Naive thymus-derived CD8-positive, alpha-beta T cell (primary cell): ENCODE results near the gene TUT4. TPM values are rescaled to one million over a fixed set of nuclear protein-coding genes. Genes with fewer than 3 reads are reported as not detected.

ENCODE experiments used
- ATAC-seq, 2 donors: fragments of 150-1000 bp; cut with Tn5 transposase in 1 of 2; sonication (Bioruptor Pico), chemical (Tn5 transposase) in 1 of 2; 1 replicate in 1 of 2; 2 replicates in 1 of 2; pipeline ENCODE4 v1.10.0; 2021; ENCODE audit warnings: mild to moderate bottlenecking in 2 of 2, moderate library complexity in 2 of 2
- POLR2A ChIA-PET: fragments of 350-600 bp; sonication (Branson Sonifier 250); formaldehyde crosslinking; loops from one replicate; lab custom pipeline; 2021; ENCODE audit warnings: antibody characterized with exemption; lab: Charles Lee
- DNase-seq, 10 donors: peaks; one replicate each; pipeline versions ENCODE4 v3.0.0 to v3.0.0-alpha.2; 2020 to 2022
- H3K27ac Mint-ChIP-seq, 10 donors: one replicate each; pipeline ENCODE4 v1.8.0; 2020 to 2022; ENCODE audit warnings: mild to moderate bottlenecking in 10 of 10, mixed read lengths in 10 of 10, moderate library complexity in 4 of 10, inconsistent platforms in 1 of 10
- H3K27me3 Mint-ChIP-seq, 5 donors: one replicate each; pipeline ENCODE4 v1.8.0; 2021 to 2022; ENCODE audit warnings: mixed read lengths in 5 of 5
- H3K36me3 Mint-ChIP-seq, 3 donors: one replicate each; pipeline ENCODE4 v1.8.0; 2020 to 2022; ENCODE audit warnings: mixed read lengths in 3 of 3, mild to moderate bottlenecking in 2 of 3, inconsistent platforms in 1 of 3
- H3K4me1 Mint-ChIP-seq, 4 donors: one replicate each; pipeline ENCODE4 v1.8.0; 2021 to 2022; ENCODE audit warnings: mixed read lengths in 4 of 4
- H3K4me3 Mint-ChIP-seq, 10 donors: one replicate each; pipeline ENCODE4 v1.8.0; 2020 to 2022; ENCODE audit warnings: mild to moderate bottlenecking in 10 of 10, mixed read lengths in 10 of 10, moderate library complexity in 6 of 10, inconsistent platforms in 1 of 10
- H3K9me3 Mint-ChIP-seq, 9 donors: one replicate each; pipeline ENCODE4 v1.8.0; 2020 to 2022; ENCODE audit warnings: mixed read lengths in 9 of 9, mild to moderate bottlenecking in 3 of 9, inconsistent platforms in 1 of 9, moderate library complexity in 1 of 9
- polyA plus RNA-seq, 3 donors: library from polyadenylated mRNA; unstranded; fragments of 300-500 nt; fragmentation: Illumina TruSeq; gene quantifications; one replicate each; pipeline ENCODE4 v1.2.3, GENCODE V29; 2021
- total RNA-seq, 8 experiments: library from RNA in 2 of 8; stranded (reverse) in 2 of 8; gene quantifications; one replicate each; pipeline ENCODE4 v1.2.3 and lab custom pipeline; 2021 to 2026

The TUT4 gene
- total and polyA plus RNA-seq, 5 experiments from 2014 or later, result 31.6 to 178 (median 40.9) TPM

DNA sequence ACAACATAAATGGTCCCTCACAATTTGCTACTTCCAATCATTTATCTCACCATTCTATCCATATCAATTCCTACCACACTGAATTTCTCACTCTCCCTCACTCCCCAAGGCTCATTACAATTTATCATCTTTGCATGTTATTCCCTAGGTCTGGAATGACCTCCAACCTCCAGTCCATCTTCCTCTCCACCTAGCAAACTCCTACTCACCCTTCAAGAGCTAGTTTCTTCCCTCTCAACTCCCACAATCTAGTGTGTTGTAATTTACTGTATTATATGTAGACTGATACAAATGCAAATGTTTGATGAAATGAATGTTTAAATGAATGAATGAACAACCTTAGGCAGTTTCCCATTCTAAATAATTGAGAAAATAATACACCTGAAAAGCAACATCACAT is 3.6 kb downstream of the TUT4 start:
- Mint-ChIP-seq H3K4me3 (peak overlapping the region; percentile 4 to 49 (median 20)), H3K4me1 (peaks cover 21 to 58% (median 41%) of the 10 kb centered on the region in 4 donors), H3K9me3 (peaks cover 0 to 4% (median 0%) of the 10 kb centered on the region in 9 donors), H3K27ac (peak overlapping the region in 9 of 10 donors; percentile 27 to 76 (median 68)), H3K27me3 (no peaks in the 10 kb centered on the region), H3K36me3 (peaks cover 5 to 15% (median 11%) of the 10 kb centered on the region in 3 donors)
- DNase-seq, result no peak
- no peak for ATAC-seq
- POLR2A ChIA-PET, result no interaction called here

DNA sequence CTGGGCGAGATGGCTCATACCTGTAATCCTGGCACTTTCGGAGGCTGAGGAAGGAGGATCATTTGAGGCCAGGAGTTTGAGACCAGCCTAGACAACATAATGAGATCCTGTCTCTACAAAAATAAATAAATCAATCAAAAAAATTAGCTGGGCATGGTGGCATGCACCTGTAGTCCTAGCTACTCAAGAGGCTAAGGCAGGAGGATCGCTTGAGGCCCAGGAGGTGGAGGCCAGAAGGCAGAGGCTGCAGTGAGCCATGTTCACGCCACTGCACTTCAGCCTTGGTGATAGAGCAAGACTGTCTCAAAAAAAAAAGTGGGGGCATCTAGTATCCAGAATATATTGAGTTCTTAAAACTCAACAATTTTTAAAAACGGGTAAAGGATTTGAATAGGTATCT is 6.0 kb downstream of the TUT4 start:
- Mint-ChIP-seq H3K4me1 (peaks cover 19 to 55% (median 38%) of the 10 kb centered on the region in 4 donors), H3K4me3 (no peak overlapping the region), H3K36me3 (peaks cover 11 to 34% (median 33%) of the 10 kb centered on the region in 3 donors), H3K27ac (peak overlapping the region in 1 of 10 donors; percentile 2), H3K27me3 (no peaks in the 10 kb centered on the region), H3K9me3 (peaks cover 0 to 20% (median 9%) of the 10 kb centered on the region in 9 donors)
- POLR2A ChIA-PET, result interaction anchor here (1.0 kb wide), 1 partner anchor 89 kb away, joined by 3 read pairs; no protein-coding TSS in a partner anchor
- DNase-seq (no peak), ATAC-seq (no peak)

DNA sequence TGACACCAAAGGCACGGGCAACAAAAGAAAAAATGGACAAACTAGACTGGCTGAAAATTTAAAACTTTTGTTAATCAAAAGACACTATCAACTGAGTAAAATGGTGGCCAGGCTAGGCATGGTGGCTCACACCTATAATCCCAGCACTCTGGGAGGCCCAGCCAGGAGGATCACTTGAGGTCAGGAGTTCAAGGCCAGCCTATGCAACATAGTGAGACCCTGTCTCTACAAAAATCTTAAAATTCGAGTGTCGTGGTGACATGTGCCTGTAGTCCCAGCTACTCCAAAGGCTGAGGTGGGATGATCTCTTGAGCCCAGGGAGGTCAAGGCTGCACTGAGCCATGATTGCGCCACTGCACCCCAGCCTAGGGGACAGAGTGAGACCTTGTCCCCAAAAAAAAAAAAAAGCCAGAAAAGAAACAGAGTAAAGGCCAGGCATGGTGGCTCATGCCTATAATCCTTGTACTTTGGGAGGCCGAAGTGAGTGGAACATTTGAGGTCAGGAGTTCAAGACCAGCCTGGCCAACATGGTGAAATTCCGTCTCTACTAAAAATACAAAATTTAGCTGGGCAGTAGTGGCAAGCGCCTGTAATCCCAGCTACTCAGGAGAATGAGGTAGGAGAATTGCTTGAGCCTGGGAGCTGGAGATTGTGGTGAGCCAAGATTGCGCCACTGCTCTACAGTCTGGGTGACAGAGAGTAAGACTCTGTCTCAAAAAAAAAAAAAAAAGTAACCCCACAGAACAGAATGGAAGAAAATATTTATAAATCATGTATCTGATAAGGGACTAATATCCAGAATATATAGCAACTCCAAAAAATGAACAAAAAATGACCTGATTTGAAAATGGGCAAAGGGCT is 8.0 kb downstream of the TUT4 start:
- POLR2A ChIA-PET, result interaction anchor here (0.7 to 1.3 kb wide), 2 partner anchors 88 to 142 kb away, joined by 5 to 8 read pairs; partner anchors contain the start of gene SHISAL2A
- Mint-ChIP-seq H3K4me3 (no peak overlapping the region), H3K27me3 (no peaks in the 10 kb centered on the region), H3K4me1 (peaks cover 16 to 50% (median 34%) of the 10 kb centered on the region in 4 donors), H3K27ac (peak overlapping the region in 3 of 10 donors; percentile 19 to 70 (median 20)), H3K36me3 (peaks cover 15 to 47% (median 43%) of the 10 kb centered on the region in 3 donors), H3K9me3 (peaks cover 0 to 27% (median 14%) of the 10 kb centered on the region in 9 donors)
- ATAC-seq (no peak), DNase-seq (no peak)

DNA sequence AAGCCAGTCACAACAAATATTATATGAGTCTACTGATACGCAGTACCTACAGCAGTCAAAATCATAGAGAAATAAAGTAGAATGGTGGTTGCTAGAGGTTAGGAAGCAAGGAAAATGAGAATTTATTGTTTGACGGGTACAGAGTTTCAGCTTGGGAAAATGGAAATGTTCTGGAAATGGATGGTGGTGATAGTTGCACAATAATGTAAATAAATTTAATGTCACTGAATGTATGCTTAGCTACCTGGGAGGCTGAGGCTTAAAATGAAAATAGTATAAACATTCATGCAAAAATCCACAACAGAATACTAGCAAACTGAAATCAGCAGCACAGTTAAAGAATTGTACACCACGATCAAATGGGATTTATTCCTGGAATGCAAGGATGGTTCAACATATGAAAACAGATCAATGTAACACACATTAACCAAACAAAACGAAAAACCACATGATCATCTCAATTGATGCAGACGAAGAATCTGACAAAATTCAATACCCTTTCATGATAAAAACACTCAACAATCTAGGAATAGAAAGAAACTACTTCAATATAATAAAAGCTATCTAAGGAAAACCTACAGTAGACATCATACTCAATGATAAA is 10.7 kb downstream of the TUT4 start:
- POLR2A ChIA-PET, result interaction anchor here (0.7 to 2.3 kb wide), 2 partner anchors 11 to 159 kb away, joined by 4 to 15 read pairs; partner anchors contain the start of gene TUT4
- Mint-ChIP-seq H3K36me3 (peaks cover 20 to 58% (median 47%) of the 10 kb centered on the region in 3 donors), H3K4me3 (no peak overlapping the region), H3K9me3 (peaks cover 0 to 27% (median 14%) of the 10 kb centered on the region in 9 donors), H3K27me3 (no peaks in the 10 kb centered on the region), H3K27ac (peak overlapping the region in 3 of 10 donors; percentile 34 to 66 (median 37)), H3K4me1 (peaks cover 14 to 45% (median 30%) of the 10 kb centered on the region in 4 donors)
- peak in 1 of 10 donors; percentile 4 for DNase-seq
- ATAC-seq, result no peak

DNA sequence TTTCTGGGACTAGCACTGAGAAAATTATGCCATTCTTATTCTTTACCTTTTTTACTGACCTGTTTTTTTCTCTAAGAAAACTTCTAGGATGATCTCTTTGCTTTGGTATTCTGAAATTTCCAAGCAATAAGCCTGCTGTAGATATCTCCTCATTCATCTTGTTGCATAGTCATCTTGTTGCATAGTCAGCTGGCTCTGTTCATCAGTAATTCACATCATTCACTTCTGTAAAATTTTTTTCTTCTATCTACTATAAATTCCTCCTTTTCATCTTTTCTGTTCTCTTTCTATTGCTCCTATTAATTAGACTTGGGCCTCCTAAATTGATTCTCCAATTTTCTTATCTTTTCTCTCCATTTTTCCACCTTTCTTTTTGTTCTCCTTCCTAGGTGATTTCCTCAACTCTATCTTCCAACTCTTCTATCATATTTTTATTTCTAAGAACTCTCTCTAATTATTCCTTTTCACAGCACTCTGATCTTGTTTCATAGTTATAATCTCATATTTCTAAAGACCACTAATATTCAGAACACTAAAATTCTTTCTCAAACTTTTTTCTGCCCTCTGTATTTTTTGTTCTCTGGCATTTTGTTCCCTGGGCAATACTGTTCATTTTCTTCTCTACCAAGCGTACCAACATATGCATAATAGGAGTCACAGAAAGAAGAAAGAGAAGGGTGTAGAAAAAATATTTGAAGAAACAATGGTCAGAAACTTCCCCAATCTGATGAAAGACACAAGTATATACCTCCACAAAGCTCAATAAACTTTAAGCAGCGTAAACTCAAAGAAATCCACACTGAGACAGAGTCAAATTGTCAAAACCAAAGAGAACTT is 17.7 kb downstream of the TUT4 start:
- H3K4me1 Mint-ChIP-seq, result peaks cover 30 to 74% (median 60%) of the 10 kb centered on the region in 4 donors
- H3K27me3 Mint-ChIP-seq, result no peaks in the 10 kb centered on the region
- POLR2A ChIA-PET, result no interaction called here
- H3K4me3 Mint-ChIP-seq, result peak overlapping the region in 3 of 10 donors; percentile 16 to 49 (median 23)
- H3K27ac Mint-ChIP-seq, result peak overlapping the region in 4 of 10 donors; percentile 4 to 21 (median 5)
- H3K36me3 Mint-ChIP-seq, result peaks cover 14 to 33% (median 17%) of the 10 kb centered on the region in 3 donors
- peaks cover 0 to 15% (median 8%) of the 10 kb centered on the region in 9 donors for H3K9me3 Mint-ChIP-seq
- ATAC-seq, result no peak
- no peak for DNase-seq

DNA sequence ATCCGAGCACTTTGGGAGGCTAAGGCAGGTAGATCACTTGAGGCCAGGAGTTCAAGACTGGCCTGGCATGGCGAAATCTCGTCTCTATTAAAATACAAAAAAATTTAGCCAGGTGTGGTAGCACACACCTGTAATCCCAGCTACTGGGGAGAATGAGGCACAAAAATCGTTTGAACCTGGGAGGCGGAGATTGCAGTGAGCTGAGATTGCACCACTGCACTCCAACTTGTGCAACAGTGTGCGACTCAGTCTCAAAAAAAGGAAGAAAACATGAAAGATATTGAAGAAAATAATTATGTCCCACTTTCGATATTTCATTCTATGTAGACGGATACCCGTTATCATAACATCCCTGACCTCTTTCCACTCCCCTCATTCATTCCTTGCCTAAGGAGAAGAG is 19.2 kb downstream of the TUT4 start:
- Mint-ChIP-seq H3K27ac (peak overlapping the region in 1 of 10 donors; percentile 30), H3K27me3 (no peaks in the 10 kb centered on the region), H3K4me3 (peak overlapping the region in 1 of 10 donors; percentile 25), H3K36me3 (peaks cover 9 to 28% (median 19%) of the 10 kb centered on the region in 3 donors), H3K4me1 (peaks cover 23 to 72% (median 52%) of the 10 kb centered on the region in 4 donors), H3K9me3 (peaks cover 0 to 15% (median 8%) of the 10 kb centered on the region in 9 donors)
- ATAC-seq (no peak), DNase-seq (no peak)
- POLR2A ChIA-PET, result no interaction called here

DNA sequence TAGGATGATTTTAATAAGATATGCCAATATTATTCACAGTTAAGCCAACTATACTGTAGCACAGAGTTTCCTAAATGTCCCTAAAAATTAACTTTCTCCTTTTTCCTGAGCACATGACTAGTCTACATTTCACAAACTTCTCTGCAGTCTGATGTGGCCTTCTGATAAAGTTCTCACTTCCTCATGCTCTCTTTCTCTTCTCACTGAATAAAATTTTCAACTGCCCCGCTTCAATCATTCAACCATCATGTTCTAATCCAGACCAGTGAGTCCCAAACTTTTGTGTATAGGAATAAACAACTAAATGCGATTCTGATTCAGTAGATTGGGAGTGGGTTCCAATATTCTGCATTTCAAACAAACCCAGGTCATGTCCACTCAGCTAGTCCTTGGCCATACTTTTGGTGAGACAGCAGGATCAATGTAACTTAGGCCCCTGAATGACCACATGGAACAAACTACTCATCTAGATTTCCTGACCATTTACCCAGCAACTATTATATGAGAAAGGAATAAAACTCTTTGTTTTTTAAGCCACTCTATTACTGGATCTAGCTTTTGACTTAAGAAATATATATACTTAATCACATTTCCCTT is 20.1 kb downstream of the TUT4 start:
- Mint-ChIP-seq H3K36me3 (peaks cover 9 to 35% (median 22%) of the 10 kb centered on the region in 3 donors), H3K27ac (peak overlapping the region in 6 of 10 donors; percentile 7 to 42 (median 20)), H3K9me3 (peaks cover 0 to 15% (median 8%) of the 10 kb centered on the region in 9 donors), H3K27me3 (no peaks in the 10 kb centered on the region), H3K4me1 (peaks cover 22 to 69% (median 49%) of the 10 kb centered on the region in 4 donors), H3K4me3 (peak overlapping the region in 3 of 10 donors; percentile 1 to 26 (median 25))
- POLR2A ChIA-PET, result interaction anchor here (0.7 to 1.2 kb wide), 2 partner anchors 19 to 21 kb away, joined by 3 to 5 read pairs; no protein-coding TSS in a partner anchor
- ATAC-seq (no peak), DNase-seq (no peak)

DNA sequence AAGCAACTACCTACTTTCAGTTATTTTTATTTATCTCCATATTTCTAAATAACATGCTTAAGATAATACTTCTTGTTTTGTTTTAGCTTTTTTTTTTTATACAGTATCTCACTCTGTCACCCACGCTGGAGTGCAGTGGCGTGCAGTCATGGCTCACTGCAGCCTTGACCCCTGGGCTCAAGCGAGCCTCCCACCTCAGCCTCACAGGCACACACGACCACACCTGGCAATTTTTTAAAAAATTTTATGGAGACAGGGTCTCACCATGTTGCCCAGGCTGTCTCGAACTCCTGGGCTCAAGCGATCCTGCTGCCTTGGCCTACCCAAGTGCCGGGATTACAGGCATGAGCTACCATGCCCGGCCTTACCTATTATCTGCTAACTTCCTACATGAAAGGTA is 20.6 kb downstream of the TUT4 start:
- peaks cover 0 to 15% (median 8%) of the 10 kb centered on the region in 9 donors for H3K9me3 Mint-ChIP-seq
- H3K27me3 Mint-ChIP-seq, result no peaks in the 10 kb centered on the region
- H3K4me1 Mint-ChIP-seq, result peaks cover 18 to 67% (median 45%) of the 10 kb centered on the region in 4 donors
- peak overlapping the region in 7 of 10 donors; percentile 9 to 81 (median 30) for H3K27ac Mint-ChIP-seq
- H3K4me3 Mint-ChIP-seq, result peak overlapping the region in 2 of 10 donors; percentile 1 to 26
- POLR2A ChIA-PET, result interaction anchor here (0.7 to 1.2 kb wide), 2 partner anchors 19 to 21 kb away, joined by 3 to 5 read pairs; no protein-coding TSS in a partner anchor
- ATAC-seq (no peak), DNase-seq (no peak)
- peaks cover 9 to 37% (median 22%) of the 10 kb centered on the region in 3 donors for H3K36me3 Mint-ChIP-seq

DNA sequence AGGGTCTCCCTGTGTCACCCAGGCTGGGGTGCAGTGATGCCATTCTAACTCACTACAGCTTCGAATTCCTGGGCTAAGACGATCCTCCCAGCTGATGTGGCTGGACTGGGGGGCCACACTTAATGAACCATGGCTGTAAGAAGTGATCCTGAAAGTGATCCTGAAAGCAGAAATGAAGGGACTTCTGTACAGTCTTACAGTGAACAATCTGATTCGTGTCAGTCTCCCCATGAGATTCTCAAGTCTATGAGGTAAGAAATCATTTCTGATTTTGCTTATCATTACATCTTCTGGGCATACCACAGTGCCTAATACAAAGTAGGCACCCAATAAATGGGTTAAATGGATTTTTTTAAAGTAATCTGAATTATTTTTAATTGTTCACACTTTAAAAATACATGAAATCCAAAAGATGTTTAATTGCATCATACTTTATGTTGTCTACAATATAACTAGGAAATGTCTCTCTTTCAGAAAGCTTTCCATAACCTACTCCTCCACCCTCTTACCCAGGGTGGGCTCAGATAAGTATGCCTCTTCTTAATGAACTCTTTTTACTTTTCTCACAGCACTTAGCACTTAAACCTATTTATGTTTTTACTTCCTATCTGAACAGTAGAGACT is 21.5 kb downstream of the TUT4 start:
- ATAC-seq (no peak), DNase-seq (no peak)
- Mint-ChIP-seq H3K27ac (peak overlapping the region in 2 of 10 donors; percentile 22 to 67), H3K9me3 (peaks cover 0 to 15% (median 8%) of the 10 kb centered on the region in 9 donors), H3K36me3 (peaks cover 9 to 43% (median 25%) of the 10 kb centered on the region in 3 donors), H3K27me3 (no peaks in the 10 kb centered on the region), H3K4me3 (no peak overlapping the region), H3K4me1 (peaks cover 16 to 65% (median 45%) of the 10 kb centered on the region in 4 donors)
- POLR2A ChIA-PET, result no interaction called here

DNA sequence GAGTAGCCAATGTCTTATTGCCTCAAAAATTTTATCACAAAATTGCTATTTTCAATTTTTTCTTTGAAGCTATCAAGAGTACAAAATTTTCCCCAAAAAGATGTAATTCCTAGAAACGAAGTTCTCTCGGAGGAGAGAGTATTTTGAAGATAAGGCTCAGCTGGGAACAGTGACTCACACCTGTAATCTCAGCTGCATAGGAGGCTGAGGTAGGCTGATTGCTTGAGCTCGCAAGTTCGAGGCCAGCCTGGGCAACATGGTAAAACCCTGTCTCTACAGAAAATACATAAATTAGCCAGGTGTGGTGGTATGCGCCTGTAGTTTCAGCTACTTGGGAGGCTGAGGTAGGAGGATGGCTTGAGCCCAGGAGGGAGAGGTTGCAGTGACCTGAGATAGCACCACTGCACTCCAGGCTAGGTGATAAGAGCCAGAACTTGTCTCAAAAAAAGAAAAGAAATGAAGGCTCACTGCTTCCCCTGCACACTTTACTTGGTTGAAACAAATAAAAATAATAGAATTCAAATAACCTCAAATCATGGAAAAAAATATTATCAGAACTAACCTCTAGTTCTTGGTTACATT is 22.2 kb downstream of the TUT4 start:
- H3K27ac Mint-ChIP-seq, result peak overlapping the region in 1 of 10 donors; percentile 68
- POLR2A ChIA-PET, result no interaction called here
- peaks cover 16 to 60% (median 41%) of the 10 kb centered on the region in 4 donors for H3K4me1 Mint-ChIP-seq
- H3K9me3 Mint-ChIP-seq, result peaks cover 0 to 11% (median 7%) of the 10 kb centered on the region in 9 donors
- peaks cover 9 to 45% (median 25%) of the 10 kb centered on the region in 3 donors for H3K36me3 Mint-ChIP-seq
- no peaks in the 10 kb centered on the region for H3K27me3 Mint-ChIP-seq
- no peak for DNase-seq
- no peak overlapping the region for H3K4me3 Mint-ChIP-seq
- ATAC-seq, result no peak
